ENCODE data around the gene TMCC1.
"Not testable (repeated sequence)": the region's sequence is repeated elsewhere in the genome, so short reads cannot be mapped to it uniquely, and the experiment has no call there.

TMCC1 gene

GRCh38 chr3:129758785-129759320 lies 134.7 kb downstream of the TMCC1 start:
- DNase-seq (ENCODE audit: extremely low spot score), result no peak
- CTCF ChIA-PET, result interaction anchor here (1.5 kb wide), 1 partner anchor 15 kb away, joined by 3 read pairs; no protein-coding TSS in a partner anchor
- no peak for TF ChIP-seq CTCF (IDR thresholded peaks at IDR 0.05; ENCODE audit: control extremely low read depth, extremely low read depth, low read depth, missing control alignments)
- POLR2A ChIA-PET, result no interaction called here

- ChIA-PET POLR2A (no interaction called here), CTCF (no interaction called here)
- no peak for DNase-seq (ENCODE audit: extremely low spot score)
- TF ChIP-seq CTCF (IDR thresholded peaks at IDR 0.05; ENCODE audit: control extremely low read depth, extremely low read depth, low read depth, missing control alignments), result no peak
Measured at GRCh38 chr3:129758306-129758705, 135.2 kb downstream of the TMCC1 start.

GRCh38 chr3:129756871-129757270 lies 136.6 kb downstream of the TMCC1 start:
- TF ChIP-seq CTCF (IDR thresholded peaks at IDR 0.05; ENCODE audit: control extremely low read depth, extremely low read depth, low read depth, missing control alignments), result no peak
- ChIA-PET POLR2A (no interaction called here), CTCF (no interaction called here)
- DNase-seq (ENCODE audit: extremely low spot score), result no peak

GRCh38 chr3:129751105-129751504 lies 142.4 kb downstream of the TMCC1 start:
- POLR2A ChIA-PET, result not testable (repeated sequence)
- CTCF ChIA-PET, result interaction anchor here (1.3 to 1.5 kb wide), 2 partner anchors 23 to 71 kb away, joined by 4 read pairs; no protein-coding TSS in a partner anchor

GRCh38 chr3:129749692-129750091 lies 143.8 kb downstream of the TMCC1 start:
- ChIA-PET CTCF (no interaction called here), POLR2A (no interaction called here)
- TF ChIP-seq CTCF (IDR thresholded peaks at IDR 0.05; ENCODE audit: control extremely low read depth, extremely low read depth, low read depth, missing control alignments), result no peak
- DNase-seq (ENCODE audit: extremely low spot score), result no peak

More at GRCh38 chr3:129751105-129751504, 142.4 kb downstream of the TMCC1 start:
- not testable (repeated sequence) for DNase-seq (ENCODE audit: extremely low spot score)

- POLR2A ChIA-PET, result no interaction called here
- DNase-seq (ENCODE audit: extremely low spot score), result no peak
- CTCF ChIA-PET, result interaction anchor here (1.0 kb wide), 1 partner anchor 10 kb away, joined by 3 read pairs; no protein-coding TSS in a partner anchor
- no peak for TF ChIP-seq CTCF (IDR thresholded peaks at IDR 0.05; ENCODE audit: control extremely low read depth, extremely low read depth, low read depth, missing control alignments)
Measured at GRCh38 chr3:129747992-129748391, 145.5 kb downstream of the TMCC1 start.

GRCh38 chr3:129747136-129747535 lies 146.4 kb downstream of the TMCC1 start:
- POLR2A ChIA-PET, result no interaction called here
- CTCF ChIA-PET, result interaction anchor here (0.8 to 1.0 kb wide), 3 partner anchors 9 to 18 kb away, joined by 3 read pairs; no protein-coding TSS in a partner anchor
- no peak for DNase-seq (ENCODE audit: extremely low spot score)
- TF ChIP-seq CTCF (IDR thresholded peaks at IDR 0.05; ENCODE audit: control extremely low read depth, extremely low read depth, low read depth, missing control alignments), result no peak
